ENCODE results near the gene CAPZB. TPM values are rescaled to one million over a fixed set of nuclear protein-coding genes. Genes with fewer than 3 reads are reported as not detected.

CAPZB gene
- polyA plus RNA-seq, 3 donors, result 290 to 504 (median 407) TPM

DNA sequence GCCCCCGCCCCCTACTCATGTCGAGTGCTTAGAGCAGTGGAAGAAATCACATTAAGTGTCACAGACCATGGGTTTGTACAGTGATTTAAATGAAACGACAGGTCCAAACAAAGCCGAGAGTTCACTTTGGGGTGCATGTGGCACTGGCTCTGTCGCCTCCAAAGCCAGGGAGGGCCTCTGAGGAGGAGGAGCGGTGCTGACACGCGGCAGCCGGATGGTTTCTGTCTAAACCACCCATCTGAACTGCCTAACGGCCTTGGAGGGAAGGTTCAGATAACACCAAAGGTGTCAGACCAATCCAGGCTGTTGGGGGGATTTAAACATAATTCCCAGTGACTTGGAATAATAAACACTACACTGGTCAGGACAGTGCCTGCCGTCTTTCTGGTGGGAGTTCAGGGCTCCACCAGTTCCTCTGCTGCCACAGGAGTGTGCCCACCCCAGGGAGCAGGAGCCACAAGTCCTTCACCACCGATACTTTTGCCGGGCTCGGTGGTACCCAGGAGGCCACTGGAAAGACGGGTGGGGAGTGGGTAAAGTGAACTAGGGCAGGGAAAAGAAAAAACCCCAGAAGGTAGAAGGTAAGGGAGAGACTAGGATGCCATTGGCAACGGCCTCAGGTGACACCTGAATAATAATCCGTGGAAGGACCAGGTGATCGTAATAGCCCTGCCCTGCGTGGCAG lies 95.0 kb downstream of the CAPZB start:
- TF ChIP-seq CTCF (IDR thresholded peaks at IDR 0.05), result no peak
- Mint-ChIP-seq H3K27ac (peak overlapping the region in 4 of 7 donors; percentile 25 to 84 (median 73)), H3K4me3 (peak overlapping the region in 1 of 2 donors; percentile 49), H3K27me3 (ENCODE audit: low read depth in 3 of 3) (no peaks in the 10 kb centered on the region), H3K4me1 (peaks cover 39% of the 10 kb centered on the region), H3K36me3 (peaks cover 36 to 54% of the 10 kb centered on the region in 2 donors), H3K9me3 (peaks cover 0 to 3% (median 0%) of the 10 kb centered on the region in 7 donors)
- H3K36me3 ChIP-seq (replicated peaks in 1 of 2; ENCODE audit: control insufficient read depth in 1 of 2, insufficient read depth in 2 of 2, low read length in 2 of 2), result peaks cover 16 to 50% of the 10 kb centered on the region in 2 donors
- intact Hi-C loops (cut with micrococcal nuclease), result loop anchor here (2.0 to 5.0 kb wide), 3 partner anchors 87 to 262 kb away; no protein-coding TSS in a partner anchor
- no peak overlapping the region for H2AFZ ChIP-seq (ENCODE audit: insufficient read depth, low read depth, low read length, poor library complexity, severe bottlenecking)
- H3K4me1 ChIP-seq (ENCODE audit: control insufficient read depth in 1 of 2, insufficient read depth in 2 of 2, low read length in 2 of 2), result peaks cover 19 to 22% of the 10 kb centered on the region in 2 donors
- peaks cover 93% of the 10 kb centered on the region for H3K79me2 ChIP-seq (ENCODE audit: insufficient read depth, low read length)
- 74% methylated on average over 8 of the region's 19 CpGs for WGBS (ENCODE audit: insufficient coverage)
- H4K20me1 ChIP-seq (ENCODE audit: insufficient read depth, low read length), result peaks cover 100% of the 10 kb centered on the region
- no peaks in the 10 kb centered on the region for H3K27me3 ChIP-seq (ENCODE audit: control insufficient read depth in 2 of 2, insufficient read depth in 2 of 2, low read length in 2 of 2)
- H3K9me3 ChIP-seq (replicated peaks in 1 of 2; ENCODE audit: control insufficient read depth in 1 of 2, insufficient read depth in 1 of 2, low read length in 2 of 2), result no peaks in the 10 kb centered on the region
- H3K4me3 ChIP-seq (replicated peaks in 1 of 3; ENCODE audit: low read depth in 2 of 3, low read length in 3 of 3), result peak overlapping the region in 1 of 3 experiments; percentile 48
- H3K27ac ChIP-seq (ENCODE audit: low read depth in 1 of 2, low read length in 2 of 2), result peak overlapping the region in 1 of 2 donors; percentile 63
- H3K4me2 ChIP-seq (replicated peaks; ENCODE audit: extremely low read depth, low read length, poor library complexity, severe bottlenecking), result peak overlapping the region; percentile 61
- DNase-seq, result no peak
- no peak overlapping the region for H3K9ac ChIP-seq (ENCODE audit: insufficient read depth, low read length, poor library complexity, severe bottlenecking)

DNA sequence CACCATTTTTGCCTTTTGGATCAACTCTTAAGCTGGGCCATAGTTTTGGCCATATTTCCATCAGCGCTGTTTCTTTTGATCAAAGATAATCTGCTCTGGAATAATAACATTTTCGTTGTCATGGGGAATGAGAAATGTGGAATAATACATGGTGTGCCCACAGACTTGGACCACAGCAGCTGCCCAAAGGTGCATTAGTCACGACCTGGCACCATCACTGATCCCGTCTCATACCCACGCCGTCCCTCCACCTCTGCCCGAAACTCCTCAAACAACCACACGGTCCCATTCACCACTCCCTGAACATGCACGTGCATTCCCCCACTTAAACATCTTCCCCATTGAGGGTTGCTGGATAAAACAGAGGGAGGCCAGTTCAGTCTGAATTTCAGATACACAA lies 96.4 kb downstream of the CAPZB start:
- Histone ChIP-seq H3K4me2 (replicated peaks; ENCODE audit: extremely low read depth, low read length, poor library complexity, severe bottlenecking) (no peak overlapping the region), H3K4me3 (replicated peaks in 1 of 3; ENCODE audit: low read depth in 2 of 3, low read length in 3 of 3) (no peak overlapping the region), H3K4me1 (ENCODE audit: control insufficient read depth in 1 of 2, insufficient read depth in 2 of 2, low read length in 2 of 2) (peaks cover 19 to 22% of the 10 kb centered on the region in 2 donors), H3K27ac (ENCODE audit: low read depth in 1 of 2, low read length in 2 of 2) (no peak overlapping the region), H3K27me3 (ENCODE audit: control insufficient read depth in 2 of 2, insufficient read depth in 2 of 2, low read length in 2 of 2) (no peaks in the 10 kb centered on the region), H3K36me3 (replicated peaks in 1 of 2; ENCODE audit: control insufficient read depth in 1 of 2, insufficient read depth in 2 of 2, low read length in 2 of 2) (peaks cover 26 to 53% of the 10 kb centered on the region in 2 donors), H3K9me3 (replicated peaks in 1 of 2; ENCODE audit: control insufficient read depth in 1 of 2, insufficient read depth in 1 of 2, low read length in 2 of 2) (no peaks in the 10 kb centered on the region), H4K20me1 (ENCODE audit: insufficient read depth, low read length) (peaks cover 100% of the 10 kb centered on the region), H3K79me2 (ENCODE audit: insufficient read depth, low read length) (peaks cover 83% of the 10 kb centered on the region), H3K9ac (ENCODE audit: insufficient read depth, low read length, poor library complexity, severe bottlenecking) (no peak overlapping the region), H2AFZ (ENCODE audit: insufficient read depth, low read depth, low read length, poor library complexity, severe bottlenecking) (no peak overlapping the region)
- peaks cover 41 to 54% of the 10 kb centered on the region in 2 donors for H3K36me3 Mint-ChIP-seq
- DNase-seq, result no peak
- no peak overlapping the region for H3K4me3 Mint-ChIP-seq
- H3K9me3 Mint-ChIP-seq, result peaks cover 0 to 3% (median 0%) of the 10 kb centered on the region in 7 donors
- no peak for TF ChIP-seq CTCF (IDR thresholded peaks at IDR 0.05)
- peak overlapping the region in 1 of 7 donors; percentile 9 for H3K27ac Mint-ChIP-seq
- intact Hi-C loops (cut with micrococcal nuclease), result no loop called here
- 100% methylated on average over 5 of the region's 9 CpGs for WGBS (ENCODE audit: insufficient coverage)
- H3K27me3 Mint-ChIP-seq (ENCODE audit: low read depth in 3 of 3), result no peaks in the 10 kb centered on the region
- peaks cover 39% of the 10 kb centered on the region for H3K4me1 Mint-ChIP-seq

Data from CD14-positive monocyte (primary cell).